Left renal pelvis (tissue), 4 donors: ENCODE measurements around the gene ZNF678. TPM values are rescaled to one million over a fixed set of nuclear protein-coding genes. Genes with fewer than 3 reads are reported as not detected.
"Not testable (repeated sequence)": the region's sequence is repeated elsewhere in the genome, so short reads cannot be mapped to it uniquely, and the experiment has no call there.

Experiments used
- DNase-seq, 4 donors: peaks; one replicate each; pipeline ENCODE4 v3.0.0-alpha.2; 2013; ENCODE audit warnings: low read depth in 4 of 4, low spot score in 3 of 4
- polyA plus RNA-seq, 4 donors: library from polyadenylated mRNA; unstranded; fragments of 120-200 nt; gene quantifications; one replicate each; pipeline ENCODE4 v1.2.1, GENCODE V29; 2013; ENCODE audit not compliant: insufficient read length in 4 of 4

The ZNF678 gene
- polyA plus RNA-seq, 4 donors = 13.8 to 20.4 (median 15.7) TPM

DNA sequence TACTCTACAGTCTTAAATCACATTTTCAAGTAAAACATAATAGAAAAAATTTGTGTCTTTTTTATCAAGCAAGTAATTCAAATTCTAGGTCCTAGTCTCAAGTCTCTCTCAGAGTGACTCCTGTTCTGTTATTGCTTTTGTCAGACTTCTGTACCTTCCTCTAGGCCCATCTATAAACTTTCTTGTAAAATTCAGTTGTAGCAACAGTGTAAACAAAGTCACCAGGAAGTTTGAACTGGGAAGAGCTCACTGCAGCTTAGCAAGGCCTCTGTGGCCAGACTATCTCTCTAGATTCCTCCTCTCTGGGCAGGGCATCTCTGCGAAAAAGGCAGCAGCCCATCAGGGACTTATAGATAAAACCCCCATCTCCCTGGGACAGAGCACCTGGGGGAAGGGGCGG lies 13.5 kb upstream of the ZNF678 start:
- no peak for DNase-seq

DNA sequence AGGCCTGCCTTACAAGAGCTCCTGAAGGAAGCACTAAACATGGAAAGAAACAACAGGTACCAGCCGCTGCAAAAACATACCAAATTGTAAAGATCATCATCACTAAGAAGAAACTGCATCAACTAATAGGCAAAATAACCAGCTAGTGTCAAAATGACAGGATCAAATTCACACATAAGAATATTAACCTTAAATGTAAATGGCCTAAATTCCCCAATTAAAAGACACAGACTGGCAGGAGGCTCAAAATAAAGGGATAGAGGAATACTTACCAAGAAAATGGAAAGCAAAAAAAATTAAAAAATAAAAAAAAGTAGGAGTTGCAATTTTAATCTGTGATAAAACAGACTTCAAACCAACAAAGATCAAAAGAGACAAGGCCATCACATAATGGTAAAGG lies 11.5 kb upstream of the ZNF678 start:
- DNase-seq = not testable (repeated sequence)

DNA sequence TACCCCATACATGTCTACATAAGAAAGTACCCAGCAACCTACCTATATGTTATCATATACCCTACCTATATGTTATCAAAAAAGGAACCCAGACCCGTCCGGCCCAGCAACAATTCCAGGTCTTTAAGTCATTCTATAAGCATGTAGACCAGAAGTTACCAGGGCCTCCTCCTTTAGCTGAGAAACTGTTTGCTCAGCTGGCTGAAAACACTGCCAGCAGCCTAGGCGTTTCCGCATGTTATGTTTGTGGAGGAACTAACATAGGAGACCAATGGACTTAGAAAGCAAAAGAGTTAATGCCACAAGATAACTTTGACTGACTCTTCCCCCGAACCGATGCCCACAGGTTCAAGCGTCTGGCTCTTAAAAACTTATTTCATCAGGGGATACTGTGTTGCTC lies 7.1 kb upstream of the ZNF678 start:
- DNase-seq = no peak

DNA sequence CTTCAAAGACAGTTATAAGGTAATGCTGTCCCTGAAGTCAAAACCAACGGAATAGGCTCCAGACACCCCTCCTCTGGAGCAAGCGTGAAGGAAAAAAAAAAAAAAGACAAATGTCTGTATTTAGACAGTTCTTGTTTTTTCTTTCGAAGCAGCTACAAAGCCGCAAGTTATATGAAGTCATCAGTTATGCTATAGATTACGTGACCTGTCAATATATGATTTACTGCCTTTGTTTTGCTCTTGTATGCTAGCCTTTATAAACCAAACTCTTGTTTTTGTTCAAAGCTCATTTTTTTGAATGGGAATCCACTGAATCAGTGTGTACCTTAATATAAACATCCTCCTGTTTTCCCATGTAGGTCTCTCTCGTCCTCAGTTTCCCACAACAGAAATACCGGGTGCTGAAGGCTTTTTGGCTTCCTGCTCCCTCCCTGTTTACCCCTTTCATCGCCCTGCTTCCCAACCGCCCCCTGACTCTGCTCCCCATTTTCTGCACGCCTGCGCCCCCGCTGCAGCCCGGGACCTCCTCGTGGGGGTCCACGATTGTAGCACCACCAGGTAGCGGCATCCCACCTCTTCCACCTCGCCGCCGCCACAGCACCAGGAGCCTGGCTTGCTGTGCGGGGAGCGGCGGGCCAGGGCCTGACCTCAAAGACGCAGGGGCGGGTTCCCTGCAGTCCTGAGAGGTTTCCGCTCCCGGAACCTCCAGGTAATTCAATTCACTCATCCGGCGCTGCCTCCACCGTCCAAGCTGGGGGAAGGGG lies 5.2 kb upstream of the ZNF678 start:
- DNase-seq = no peak

DNA sequence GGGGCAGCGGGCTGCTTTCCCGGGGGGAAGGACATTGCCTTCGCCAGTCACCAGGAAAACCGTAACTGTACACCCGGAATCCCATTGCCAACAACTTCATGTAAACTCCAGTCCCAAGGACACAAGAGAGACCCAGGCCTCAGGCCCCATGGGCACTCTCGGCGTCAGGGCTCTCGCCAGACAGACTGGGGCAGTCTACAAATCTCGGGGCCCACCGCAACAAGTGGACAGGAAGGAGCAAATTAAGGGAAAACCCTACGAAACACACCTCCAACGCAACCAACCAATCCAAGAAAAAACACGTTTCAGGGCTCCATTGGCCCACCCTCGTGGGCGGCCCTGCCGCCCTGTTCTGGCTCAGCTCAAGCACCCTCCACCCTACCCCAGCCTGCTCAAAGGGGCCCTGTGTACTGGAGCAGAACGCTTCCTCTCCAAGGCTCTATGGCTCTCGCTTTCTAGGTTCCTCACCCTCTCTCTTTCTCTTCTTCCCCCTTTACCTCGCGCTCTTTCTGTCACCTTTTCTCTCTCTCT lies 4.6 kb upstream of the ZNF678 start:
- no peak for DNase-seq

DNA sequence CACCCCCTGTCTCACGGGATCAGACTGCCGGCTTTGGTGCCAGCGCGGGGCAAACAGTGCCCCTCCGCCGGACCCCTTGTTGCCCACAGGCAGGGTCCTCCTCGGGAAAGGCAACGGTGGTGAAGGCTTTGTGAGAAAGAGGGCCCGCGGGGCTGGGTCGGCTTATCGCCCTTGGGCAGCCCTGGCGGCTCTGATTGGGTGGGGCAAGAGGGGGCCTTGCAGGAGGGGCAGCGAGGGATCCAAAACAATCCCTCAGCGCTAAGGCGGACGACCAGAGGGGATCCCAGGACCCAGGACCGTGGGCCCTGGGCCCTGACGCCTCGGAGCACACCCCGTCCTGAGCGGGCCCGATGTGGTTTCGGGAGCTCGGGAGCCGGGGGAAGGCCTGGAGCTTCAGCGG lies 3.9 kb upstream of the ZNF678 start:
- no peak for DNase-seq

DNA sequence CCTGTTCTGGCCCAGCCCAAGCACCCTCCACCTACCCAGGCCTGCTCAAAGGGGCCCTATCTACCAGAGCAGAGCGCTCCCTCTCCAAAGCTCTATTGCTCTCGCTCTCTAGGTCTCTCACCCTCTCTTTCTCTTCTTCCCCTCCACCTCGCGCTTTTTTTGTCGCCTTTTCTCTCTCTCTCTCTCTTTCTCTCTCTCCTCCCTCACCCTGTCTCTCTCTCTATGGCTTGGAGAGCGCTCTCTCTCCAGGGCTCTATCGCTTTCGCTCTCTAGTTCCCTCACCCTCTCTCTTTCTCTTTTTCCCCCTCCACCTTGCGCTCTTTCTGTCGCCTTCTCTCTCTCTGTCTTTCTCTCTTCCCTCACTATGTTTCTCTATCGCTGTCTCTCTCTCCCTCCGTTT lies 3.4 kb upstream of the ZNF678 start:
- no peak for DNase-seq

GRCh38 chr1:227560393-227561173 lies 2.8 kb upstream of the ZNF678 start:
- DNase-seq = no peak

- DNase-seq = no peak
Observed at GRCh38 chr1:227561241-227561907, 2.0 kb upstream of the ZNF678 start.

DNA sequence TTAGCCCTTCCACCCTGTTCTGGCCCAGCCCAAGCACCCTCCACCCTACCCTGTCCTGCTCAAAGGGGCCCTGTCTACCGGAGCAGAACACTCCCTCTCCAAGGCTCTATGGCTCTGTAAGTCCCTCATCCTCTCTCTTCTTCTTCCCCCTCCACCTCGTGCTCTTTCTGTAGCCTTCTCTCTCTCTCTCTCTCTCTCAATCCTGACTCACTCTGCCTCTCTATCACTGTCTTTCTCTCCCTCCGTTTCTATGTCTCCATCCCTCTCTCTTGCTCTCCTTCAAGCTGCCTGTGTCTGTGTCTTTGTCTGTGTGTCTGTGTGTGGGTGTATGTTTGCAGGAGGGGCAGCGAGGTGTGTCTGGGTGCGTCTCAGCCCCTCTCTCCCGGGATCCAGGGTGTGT lies 1.3 kb upstream of the ZNF678 start:
- no peak for DNase-seq

DNA sequence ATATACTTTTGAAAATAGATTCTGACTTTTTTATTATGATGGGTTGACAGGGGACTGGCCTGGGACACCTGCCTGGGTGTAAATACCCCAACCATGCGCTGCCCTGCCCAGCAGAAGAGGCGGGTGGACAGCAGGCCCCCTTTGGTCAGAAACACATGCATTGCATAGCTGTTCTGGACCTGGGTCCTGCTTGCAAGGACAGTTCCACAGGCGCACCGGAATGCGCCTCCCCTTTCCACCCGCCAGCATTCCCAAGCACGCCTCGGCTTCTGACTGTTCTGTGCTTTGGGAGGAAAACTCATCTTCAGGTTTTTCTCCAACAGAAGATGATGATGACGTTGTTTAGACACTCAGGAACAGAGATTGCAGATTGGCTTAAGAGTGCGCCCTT lies 428 bp upstream of the ZNF678 start:
- no peak for DNase-seq

DNA sequence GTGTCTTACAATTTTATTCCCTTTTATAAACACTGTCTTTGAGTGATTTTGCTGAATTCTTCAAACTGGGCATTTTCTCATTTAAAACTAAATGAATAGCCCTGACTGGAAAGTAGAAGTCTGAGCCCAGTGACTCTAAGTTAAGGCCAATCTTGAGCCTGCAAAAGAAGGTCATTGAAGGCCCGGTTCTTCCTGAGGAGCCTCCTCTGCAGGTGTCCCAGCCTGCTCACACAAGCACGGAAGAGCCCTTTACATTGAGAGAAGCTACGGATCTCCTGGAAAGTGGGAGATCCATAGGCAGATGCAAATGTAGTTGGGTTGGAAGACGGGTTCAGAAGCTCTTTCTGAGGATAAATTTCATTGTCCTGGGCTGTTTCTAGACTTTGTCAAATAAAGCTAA lies 3.9 kb downstream of the ZNF678 start:
- DNase-seq = no peak

GRCh38 chr1:227568593-227568992 lies 5.2 kb downstream of the ZNF678 start:
- no peak for DNase-seq

- DNase-seq = no peak
Observed at GRCh38 chr1:227572752-227573151, 9.4 kb downstream of the ZNF678 start.

DNA sequence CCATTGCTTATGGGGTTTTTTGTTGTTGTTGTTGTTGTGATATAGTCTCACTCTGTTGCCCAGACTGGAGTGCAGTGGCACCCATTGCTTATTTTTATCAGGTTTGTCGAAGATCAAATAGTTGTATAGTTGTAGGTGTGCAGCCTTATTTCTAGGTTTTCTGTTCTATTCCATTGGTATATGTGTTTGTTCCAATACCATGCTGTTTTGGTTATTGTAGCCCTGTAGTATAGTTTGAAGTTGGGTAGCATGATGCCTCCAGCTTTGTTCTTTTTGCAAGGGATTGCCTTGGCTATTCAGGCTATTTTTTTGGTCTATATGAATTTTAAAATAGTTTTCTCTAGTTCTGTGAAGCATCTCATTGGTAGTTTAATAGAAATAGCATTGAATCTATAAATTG lies 11.6 kb downstream of the ZNF678 start:
- no peak for DNase-seq

- DNase-seq = no peak
Observed at GRCh38 chr1:227576189-227576588, 12.8 kb downstream of the ZNF678 start.

DNA sequence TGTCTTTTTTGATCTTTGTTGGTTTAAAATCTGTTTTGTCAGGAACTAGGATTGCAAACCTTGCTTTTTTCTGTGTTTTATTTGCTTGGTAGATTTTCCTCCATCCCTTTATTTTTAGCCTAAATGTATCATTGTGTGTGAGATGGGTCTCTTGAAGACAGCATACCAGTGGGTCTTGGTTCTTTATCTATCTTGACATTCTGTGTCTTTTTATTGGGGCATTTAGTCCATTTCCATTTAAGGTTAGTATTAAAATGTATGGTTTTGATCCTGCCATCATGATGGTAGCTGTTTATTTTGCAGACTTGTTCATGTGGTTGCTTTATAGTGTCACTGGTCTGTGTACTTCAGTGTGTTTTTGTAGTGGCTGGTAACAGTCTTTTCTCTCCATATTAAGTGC lies 14.1 kb downstream of the ZNF678 start:
- DNase-seq = no peak

DNA sequence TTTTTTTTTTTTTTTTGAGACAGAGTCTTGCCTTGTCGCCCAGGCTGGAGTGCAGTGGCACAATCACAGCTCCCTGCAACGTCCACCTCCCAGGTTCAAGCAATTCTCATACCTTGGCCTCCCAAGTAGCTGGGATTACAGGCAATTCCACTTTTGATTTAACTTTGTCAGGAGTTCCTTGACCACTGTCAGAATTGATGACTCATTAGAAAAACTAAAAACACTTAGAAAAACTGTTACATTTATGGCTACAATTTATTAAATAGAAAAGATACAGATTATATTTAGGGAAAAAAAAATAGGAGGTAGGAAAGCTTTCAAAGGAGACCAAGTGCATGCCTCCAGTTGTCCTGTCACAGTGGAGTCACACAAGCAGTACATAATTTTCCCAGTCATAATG lies 20.0 kb downstream of the ZNF678 start:
- DNase-seq = no peak

DNA sequence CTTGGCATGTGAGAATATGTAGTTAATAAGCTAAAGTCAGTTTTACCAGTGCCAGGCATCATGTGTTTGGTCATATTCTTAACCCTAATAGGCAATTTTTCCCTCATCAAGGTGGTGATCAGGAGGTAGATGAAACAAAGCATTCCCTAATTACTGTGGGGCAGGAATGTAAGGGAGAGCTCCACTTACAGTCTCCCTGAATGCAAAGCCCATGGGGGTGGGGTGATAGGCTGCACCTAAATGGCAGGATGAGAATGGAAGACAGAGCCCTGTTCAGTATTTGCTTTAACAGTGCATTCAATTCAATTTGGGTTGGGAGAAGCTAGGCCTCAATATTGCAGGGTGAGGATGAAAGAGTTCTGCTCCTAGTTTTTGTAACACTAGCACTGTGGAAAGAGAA lies 23.4 kb downstream of the ZNF678 start:
- no peak for DNase-seq

DNA sequence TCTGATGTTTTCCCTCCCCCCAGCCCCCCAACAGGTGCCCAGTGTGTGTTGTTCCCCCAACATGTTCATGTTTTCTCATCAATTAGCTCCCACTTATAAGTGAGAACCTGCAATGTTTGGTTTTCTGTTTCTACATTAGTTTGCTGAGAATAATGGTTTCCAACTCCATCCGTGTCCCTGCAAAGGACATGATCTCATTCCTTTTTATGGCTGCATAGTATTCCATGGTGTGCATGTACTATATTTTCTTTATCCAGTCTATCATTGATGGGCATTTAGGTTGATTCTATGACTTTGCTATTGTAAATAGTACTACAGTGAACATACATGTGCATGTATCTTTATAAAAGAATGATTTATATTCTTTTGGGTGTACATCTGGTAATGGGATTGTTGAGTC lies 24.6 kb downstream of the ZNF678 start:
- no peak for DNase-seq

DNA sequence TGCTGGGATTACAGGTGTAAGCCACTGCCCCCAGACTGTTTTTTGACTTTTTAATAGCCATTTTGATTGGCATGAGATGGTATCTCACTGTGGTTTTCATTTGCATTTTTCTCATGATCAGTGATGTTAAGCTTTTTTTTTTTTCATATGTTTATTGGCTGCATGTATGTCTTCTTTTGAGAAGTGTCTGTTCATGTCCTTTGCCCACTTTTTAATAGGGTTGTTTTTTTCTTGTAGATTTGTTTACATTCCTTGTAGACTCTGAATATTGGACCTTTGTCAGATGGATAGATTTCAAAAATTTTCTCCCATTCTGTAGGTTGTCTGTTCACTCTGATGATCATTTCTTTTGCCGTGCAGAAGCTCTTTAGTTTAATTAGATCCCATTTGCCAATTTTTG lies 25.4 kb downstream of the ZNF678 start:
- DNase-seq = not testable (repeated sequence)
